Ecto neural progenitor cell (in vitro differentiated cells): ENCODE data around the gene GHRL.
"Not testable (repeated sequence)": the region's sequence is repeated elsewhere in the genome, so short reads cannot be mapped to it uniquely, and the experiment has no call there.

Source experiments
- DNase-seq: peaks from one replicate; pipeline ENCODE4 v3.0.0-alpha.2; 2018; ENCODE audit warnings: low spot score

The GHRL gene

DNA sequence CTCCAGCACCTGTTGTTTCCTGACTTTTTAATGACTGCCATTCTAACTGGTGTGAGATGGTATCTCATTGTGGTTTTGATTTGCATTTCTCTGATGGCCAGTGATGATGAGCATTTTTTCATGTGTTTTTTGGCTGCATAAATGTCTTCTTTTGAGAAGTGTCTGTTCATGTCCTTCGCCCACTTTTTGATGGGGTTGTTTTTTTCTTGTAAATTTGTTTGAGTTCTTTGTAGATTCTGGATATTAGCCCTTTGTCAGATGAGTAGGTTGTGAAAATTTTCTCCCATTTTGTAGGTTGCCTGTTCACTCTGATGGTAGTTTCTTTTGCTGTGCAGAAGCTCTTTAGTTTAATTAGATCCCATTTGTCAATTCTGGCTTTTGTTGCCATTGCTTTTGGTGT lies 5.3 kb upstream of the GHRL start:
- DNase-seq, result not testable (repeated sequence)

DNA sequence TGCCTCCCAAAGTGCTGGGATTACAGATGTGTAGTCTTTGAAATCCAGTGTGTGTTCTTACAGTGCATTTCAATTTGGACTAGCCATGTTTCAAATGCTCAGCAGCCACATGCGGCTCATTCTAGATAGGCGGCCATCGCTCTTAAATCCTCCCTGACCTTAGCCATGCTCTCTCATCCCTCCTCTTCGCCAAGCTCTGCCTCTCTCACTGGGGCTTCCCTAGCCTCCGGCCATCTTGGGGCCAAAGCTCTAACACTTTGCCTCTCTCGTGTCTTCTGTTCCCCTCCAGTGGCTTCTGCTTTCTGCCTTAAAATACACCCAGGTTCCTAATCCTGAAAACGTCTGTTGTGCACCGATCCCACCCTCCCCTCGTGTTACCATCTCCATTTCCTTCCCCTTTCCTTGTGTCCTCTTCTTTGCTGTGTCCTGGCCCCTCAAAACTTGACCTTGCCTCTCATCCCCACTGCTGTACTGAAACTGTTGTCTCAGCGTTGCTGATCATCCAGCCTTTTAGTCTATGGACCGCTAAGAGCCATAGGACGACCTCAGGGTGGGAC lies 1.4 kb upstream of the GHRL start:
- no peak for DNase-seq

DNA sequence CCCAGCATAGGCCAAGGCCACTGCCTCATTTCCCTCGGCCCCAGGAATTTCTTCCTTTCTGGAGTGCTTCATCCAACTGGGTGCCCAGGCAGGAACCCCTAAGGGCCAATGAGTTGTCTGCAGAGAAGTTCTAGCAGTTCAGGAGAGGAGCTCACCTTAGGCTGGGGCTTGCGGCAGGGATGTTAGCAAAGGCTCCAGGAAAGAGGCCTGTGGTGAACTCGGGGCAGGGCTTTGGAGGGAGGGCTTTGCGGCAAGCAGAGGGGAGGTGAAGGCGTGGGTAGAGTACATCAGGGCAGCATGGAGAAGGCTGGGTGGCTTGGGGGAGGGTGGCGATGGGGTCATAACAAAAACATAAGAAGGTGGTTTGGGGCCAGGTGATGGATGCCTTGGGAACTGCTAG lies 1.1 kb downstream of the GHRL start:
- DNase-seq, result no peak

DNA sequence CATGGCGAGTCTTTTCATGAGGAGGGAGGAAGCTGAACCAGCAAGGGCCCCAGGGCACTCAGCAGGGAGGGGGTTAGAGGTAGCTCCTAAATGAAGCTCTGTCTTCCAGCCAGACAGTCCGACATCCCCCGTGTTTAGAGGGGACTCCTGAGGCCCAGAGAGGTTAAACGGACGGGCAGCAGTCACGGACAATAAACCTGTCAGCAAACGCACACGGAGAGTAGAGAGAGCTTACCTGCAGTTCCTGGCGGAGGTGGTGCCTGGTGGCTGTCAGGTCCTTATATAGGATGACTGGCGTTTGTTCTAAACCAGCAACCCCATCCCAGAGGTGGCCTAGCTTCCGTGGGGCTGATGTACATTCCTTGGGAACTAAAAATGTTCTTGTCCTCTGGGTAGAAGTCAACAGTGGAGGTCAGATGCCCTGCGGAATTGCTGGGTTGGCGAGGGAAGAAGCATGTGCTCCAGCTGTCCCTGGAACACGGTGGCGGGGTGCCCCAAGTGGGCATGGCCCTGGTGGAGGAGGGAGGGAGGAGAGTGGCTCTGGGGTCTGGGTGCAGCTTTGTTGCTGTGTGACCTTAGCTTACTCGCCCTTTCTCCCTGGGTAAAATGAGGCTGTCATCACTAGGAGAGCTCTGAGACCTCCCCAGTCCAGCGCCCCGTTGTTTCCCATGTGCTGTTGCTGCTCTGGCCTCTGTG lies 2.1 kb downstream of the GHRL start:
- no peak for DNase-seq

DNA sequence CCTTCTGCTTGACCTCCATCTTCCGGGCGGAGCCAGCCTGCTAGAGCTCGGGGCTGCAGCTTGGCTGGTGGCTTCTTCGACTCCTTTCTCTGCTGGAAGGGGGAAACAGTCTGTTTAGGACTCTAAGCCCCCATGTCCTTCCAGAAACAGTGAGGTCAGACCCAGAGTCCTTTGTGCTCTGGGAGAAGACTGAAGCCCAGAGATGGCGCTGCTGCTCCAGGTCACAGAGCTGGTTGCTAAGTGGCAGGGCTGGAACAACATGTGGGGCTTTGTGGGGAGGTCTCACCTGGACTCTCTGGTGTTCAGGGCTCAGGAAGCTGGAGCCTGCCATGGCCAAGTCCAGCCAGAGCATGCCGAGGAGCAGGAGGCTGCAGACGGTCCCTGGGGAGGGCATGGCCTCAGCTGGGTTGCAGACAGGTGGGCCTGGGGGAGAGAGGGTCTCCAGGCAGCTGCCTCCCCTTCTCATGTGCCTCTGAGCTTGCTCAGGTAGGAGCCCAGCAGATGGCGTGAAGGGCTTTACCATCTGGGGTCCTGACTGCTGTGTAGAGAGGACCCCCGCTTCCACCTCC lies 2.9 kb downstream of the GHRL start:
- no peak for DNase-seq

DNA sequence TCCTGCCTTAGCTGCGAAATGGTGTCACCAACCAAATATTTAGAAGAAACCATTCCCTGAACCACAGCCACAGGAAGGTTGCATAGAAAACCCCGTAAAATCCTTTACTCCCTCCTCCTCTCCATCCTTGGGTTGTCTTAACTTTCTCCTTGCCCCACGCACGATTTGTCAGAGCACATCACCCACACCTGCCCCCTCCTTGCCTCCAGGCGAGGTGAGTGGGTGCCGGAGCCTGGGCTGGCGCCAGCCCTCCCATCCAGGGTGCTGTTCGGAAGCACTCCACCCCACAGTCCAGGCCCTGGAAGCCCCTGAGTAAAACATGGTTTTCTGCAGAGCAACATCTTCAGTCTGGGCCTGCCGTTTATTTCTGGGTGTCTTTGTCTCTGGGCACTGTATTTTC lies 3.7 kb downstream of the GHRL start:
- DNase-seq, result no peak

DNA sequence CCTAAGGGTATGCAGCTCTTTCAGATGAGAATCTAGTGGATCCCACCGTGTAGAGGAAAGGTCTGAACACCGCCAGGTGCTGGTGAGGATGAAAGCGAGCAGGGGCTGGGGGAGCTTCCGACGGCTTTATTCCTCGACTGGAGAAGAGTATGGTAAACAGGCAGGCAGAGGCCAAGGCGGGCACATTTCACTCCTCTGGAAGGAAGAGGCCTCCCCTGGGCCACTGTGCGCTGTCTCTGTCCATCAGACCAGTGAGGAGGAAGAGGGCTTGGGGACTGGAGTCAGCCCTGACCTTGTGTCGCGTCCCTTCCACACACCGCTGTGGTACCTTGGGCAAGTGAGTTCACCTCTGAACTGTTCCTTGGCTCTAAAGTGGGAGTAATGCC lies 4.2 kb downstream of the GHRL start:
- no peak for DNase-seq

DNA sequence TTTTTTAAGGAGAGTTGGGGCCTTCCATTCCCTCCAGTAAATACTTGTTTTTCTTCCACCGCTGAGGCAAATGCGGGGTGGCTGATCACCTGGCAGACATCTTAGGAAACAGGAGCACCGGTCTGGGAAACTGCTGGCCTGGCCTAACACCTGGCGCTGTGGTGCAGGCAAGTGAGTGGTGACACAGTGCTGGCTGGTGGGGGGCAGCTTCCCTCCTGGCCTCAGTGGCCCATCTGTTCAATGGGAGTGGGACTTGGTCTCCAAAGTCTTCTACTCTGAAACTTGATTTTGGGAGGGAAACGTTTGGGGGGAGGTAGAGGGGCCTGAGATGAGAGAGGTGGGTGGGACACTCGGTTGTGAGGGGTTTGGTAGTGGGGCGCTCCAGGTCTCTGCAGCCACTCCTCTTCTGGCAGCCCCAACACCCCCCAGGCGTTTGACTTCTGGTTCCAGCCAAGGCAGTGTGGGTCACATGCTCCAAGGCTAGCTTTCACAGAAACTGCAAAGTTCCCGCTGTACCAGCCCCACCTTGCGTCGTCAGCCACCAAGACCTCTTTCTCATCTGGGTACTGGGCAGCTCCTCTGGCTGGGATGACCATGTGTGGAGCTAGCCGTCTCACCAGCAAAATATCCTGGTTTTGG lies 4.7 kb downstream of the GHRL start:
- no peak for DNase-seq

DNA sequence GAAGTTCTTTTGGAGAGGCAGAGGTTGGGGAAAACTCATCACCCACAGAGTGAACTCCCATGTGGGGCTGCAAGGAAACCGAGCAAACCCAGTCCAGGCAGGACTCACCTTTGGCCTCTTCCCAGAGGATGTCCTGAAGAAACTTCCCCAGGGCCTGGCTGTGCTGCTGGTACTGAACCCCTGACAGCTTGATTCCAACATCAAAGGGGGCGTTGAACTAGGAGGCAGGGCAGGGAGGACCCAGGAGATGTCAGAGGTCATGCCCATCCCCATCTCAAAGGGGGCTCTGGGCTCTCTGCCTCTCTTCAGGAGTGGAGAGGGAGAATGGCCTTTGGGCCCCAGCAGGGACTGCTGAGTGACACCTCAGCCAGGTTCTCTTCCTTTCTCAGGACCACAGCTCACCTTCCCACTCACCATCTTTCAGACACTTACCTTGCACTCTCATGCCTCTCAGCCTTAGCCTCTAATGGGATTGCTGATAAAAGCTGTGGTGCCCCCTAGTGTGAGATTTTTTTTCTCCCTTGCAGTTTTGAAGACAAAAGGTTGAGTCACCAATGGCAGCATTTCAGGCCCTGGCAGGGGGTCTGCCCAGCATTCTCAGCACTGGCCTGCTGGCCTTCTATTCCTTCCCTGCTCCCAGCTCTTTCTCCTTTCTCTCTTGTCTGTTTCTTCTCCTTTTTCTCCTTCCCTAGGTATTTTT lies 6.0 kb downstream of the GHRL start:
- no peak for DNase-seq

DNA sequence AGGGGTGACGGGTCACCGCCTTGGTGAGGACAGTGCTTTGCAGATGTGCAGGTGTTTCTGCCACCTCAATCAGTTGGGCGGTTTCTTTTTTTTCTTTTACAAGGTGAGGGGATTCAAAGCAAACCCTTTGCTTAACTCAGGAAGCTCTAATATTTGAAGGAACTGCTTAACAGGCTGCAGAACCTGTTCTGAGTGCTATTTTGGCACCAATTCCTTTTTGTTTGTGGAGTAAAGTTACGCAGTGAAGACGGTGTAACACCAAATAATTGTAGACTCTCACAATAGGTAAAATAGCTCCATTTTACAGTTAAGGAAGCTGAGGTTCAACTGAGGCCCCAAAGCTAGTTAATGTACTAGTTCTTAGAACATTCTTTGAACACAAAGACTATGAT lies 6.6 kb downstream of the GHRL start:
- DNase-seq, result no peak

DNA sequence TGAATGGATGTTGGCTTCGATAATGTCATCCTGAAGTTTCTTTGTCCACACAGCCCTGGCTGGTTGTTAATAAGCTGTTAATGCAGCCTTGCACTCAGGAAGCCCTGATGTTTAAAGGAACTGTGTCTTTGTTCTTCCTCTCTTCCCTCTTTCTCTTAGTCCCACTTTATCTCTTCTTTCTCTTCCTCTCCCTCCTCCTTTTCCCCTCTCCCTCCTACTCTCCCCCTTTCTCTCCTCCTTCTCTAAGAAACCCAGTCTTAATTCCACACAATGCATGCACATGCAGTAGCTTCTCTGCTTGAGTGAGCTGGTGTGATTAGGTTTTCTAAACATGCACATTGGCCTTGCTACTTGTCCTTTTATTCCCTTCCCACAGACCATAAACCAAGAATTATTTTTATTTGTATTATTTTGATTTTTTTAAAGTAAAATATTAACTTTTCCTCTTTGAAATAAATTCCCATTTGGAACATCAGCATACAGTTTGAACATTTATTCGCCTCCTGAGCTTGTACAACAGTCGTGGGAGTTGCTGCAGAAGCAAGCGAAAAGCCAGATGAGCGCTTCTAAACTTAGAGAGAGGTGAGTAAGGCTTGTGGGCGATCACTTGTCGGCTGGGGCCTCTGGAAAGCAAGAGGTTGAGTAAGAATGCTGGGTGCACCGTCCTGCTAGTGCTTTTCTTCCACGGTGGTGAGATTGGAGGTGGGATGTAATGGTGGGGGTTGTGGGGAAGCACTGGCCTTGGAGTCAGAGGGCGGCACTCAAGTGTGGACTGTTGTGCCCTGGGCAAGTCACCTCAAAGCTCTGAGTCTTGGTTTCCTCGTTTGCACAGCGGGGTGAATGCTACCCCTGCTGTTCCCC lies 7.2 kb downstream of the GHRL start:
- no peak for DNase-seq

DNA sequence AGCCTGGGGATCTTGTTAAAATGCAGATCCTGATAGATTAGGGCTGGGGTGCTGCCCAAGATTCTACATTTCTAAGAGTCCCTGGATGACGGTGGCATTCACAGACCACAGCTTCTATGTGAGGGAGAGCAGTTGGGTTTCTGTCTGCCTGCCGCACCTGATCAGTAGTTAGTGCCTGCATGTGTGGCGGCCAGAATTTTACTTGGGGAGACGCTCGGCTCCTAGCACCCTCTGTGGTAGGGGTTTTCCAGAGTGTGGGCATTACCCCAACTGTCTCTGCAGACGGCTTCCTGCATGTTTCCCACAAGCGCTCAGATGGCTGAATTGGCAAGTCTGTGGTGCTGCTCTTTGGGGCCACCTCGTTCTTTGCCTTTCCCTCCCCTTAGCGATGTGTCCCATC lies 8.3 kb downstream of the GHRL start:
- no peak for DNase-seq

DNA sequence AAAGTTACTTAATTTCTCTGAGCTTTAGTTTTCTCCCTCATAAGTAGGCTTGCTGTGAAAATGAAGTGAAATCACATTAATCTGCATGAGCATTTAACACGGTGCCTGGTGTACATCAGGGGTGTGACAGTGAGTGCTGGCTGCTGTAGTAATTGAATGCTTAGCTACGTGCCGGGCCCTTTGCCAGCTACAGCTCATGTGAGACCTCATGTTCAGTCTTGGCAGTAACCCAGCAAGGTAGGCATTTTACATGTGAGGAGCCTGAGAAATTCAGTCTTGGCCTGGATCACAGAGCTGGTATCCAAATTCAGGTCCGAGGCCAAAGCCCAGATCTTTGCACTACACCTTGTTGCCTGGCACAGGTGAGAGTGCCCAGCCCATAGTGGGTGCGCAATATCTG lies 9.1 kb downstream of the GHRL start:
- DNase-seq, result no peak

DNA sequence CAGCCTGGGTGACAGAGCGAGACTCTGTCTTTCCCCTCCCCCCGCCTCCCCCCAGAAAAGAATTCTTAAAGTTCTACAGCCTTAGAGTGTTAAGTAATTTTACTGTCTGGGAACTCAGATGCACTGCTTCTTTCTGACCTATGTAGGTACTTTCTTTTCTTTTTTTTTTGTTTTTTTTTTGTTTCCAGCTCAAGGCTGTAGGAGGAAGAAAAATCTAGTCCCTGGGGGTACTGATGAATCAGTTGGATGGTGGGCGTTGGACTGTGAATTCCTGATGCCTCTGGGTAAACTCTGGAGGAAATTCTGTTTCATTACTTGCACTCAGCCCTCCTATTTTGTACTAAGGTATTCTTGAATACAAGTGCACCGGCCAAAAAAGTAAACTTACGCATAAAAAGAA lies 10.8 kb downstream of the GHRL start:
- DNase-seq, result no peak

DNA sequence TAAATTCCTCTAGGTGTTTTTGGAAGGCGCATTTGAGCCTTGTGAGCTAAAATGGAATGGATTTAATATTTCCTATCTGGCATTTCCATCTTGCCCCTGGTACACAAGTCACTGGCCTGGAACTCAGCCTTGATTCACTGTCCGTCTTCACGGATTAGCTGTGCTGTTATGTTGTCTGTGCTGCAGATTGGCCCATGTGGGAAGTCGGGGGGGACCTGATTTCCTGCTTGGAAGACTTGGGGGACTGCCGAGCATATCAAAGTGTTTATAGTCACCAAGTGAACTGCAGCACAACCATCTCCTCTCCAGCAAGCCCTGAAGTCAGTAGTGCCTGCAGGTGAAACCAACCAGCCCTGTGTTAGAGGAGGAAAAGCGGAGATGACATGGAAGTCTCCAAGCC lies 12.2 kb downstream of the GHRL start:
- DNase-seq, result no peak

DNA sequence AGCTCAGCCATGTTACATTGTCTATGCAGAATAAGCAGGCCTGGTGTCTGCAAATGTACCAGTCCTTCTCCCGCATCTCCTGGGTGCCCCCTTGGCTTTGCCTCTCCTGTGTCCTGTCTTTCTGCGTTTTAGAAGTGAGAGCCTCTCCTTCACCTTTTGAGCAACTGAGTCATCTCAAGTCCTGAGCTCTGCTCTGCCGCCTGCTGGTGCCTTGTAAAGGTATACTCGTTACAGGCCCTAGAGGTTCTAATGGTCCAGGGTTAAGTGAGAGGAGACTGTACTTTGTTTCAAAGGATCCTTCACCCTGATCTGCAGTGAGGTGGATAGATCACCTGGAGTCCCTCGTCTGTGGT lies 12.6 kb downstream of the GHRL start:
- DNase-seq, result no peak

DNA sequence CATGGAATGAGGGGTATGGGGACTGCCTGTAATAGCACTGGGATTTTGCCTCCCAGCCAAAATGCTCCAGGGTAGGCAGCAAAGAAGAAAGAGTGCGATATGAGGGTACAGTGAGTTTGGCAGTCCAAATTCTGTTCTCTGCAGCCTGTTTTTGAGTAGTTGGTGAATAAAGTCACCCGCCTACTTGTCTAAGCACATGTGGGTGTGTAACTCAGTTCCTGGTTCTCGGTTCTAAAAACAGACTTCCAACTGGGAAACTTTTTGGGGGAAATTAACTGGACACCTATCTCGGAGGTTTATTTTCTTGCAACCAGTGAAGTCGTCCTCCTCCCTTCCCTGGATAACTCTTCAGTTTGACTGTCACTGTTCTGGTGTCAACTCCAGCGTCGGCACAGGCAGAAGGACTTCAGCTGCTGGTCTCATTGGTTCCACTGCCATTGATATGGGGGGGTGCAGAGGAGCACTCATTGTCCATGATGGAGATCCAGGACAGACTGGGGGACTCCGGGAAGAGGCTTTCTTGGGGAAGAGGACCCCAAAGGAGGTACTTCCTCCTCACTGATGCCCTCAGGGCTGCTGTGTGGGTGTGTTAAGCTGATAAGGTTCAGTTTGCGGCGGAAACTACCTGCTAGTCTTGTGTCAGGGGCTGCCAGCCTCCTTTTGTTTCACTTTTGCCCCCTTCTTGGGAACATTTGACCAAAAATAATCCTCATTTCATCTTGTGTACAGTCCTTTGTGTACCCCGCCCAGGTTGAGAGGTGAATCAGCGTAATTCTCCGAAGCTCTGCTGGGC lies 13.2 kb downstream of the GHRL start:
- DNase-seq, result no peak

DNA sequence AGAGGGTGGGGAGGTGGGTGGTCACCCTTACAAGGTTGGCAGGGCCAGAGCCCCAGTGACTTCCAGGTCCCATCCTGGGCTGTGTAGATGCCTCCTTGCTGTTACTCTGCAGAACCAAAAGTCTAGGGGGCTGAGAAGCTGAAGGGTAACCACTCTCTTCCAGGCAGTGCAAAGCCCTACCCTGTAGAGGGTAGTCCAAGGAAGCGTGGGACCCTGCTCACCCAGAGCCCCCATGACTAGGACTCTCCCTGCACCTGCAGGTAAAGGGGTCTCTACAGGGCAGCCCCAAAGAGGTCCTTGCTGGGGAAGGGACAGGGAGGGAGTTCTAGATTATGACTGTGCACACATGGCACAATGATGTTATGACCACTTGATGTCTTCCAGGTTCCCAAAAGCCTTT lies 14.2 kb downstream of the GHRL start:
- no peak for DNase-seq

DNA sequence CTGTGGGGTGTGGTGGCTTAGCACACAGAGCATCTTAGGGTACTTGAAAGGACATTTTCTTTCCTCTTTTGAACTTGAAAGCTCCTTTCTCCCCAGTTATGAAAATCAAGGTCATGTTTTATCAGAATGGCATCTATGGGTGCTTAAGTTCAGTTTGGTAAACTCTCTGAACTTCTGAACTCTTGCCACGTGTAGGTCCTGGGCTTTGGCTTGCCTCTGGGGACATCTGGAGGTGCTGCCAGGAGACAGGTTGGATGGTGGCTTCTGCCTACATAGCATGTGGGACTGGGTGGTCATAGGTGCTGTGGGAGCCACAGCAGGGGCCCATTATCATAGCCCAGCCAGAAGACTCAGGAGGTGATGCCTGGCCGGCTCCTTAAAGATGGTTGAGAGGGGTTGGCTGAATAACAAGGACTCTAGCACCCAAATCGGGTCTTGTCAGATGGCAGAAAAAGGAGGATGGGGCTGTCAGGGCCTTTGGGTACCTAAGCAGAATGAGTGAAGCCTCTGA lies 15.6 kb downstream of the GHRL start:
- DNase-seq, result no peak

DNA sequence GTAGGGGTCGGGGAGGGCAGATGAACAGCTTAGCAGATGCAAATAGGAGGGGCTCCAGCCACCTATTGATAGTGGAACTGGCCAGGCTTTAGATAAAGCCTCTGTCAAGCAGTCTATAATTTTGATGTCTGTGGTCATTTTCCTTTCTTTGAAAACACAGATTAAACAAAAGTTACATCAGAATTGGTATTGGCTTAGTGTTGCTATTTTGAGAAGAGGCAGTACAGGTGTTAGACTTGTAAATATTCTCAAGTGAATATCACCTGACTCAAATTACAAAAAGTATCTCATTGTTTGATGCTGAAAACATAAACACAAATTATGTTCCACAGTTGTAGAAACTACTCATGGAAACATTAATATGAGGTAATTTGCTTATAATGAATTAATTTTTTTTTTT lies 18.1 kb downstream of the GHRL start:
- no peak for DNase-seq

DNA sequence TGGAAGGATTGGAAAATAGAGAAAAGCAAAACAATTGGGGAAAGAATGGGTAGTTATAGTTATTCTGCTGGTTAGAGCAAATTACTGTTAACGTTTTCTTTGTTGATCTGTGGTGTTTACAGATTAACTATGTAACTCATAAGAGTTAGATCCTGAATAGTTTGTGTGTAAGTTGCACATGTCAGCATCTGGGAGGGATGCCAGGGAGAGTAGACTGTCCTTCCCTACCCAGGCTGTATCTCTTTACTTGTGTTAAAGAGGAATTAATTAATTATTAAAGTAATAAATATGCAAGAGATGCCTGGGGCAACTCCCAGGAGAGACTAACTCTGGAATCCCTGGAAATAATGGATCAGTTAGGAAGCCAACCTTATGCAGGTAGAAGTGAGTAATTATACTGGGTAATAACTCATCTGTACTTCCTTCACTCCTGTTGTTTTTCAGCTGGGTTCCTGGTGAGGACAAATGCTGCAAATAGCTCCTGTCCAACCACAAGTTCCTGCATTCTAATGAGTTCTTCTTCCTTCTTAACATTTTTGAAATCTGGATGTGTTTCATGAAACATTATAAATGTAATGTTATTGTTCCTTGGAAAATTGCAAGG lies 18.9 kb downstream of the GHRL start:
- DNase-seq, result no peak
